NT2/D1 (cell line): Measurements from ENCODE around the gene ABCC10.

ENCODE experiments used
- YY1 ChIP-seq: IDR thresholded peaks from 2 replicates; pipeline ENCODE4 v1.6.1; 2011; ENCODE audit not compliant: insufficient read length, insufficient read depth
- ZNF274 ChIP-seq: IDR thresholded peaks from 2 replicates; pipeline ENCODE4 v1.6.1; 2011; ENCODE audit warnings: mild to moderate bottlenecking, low read depth, low read length

DNA sequence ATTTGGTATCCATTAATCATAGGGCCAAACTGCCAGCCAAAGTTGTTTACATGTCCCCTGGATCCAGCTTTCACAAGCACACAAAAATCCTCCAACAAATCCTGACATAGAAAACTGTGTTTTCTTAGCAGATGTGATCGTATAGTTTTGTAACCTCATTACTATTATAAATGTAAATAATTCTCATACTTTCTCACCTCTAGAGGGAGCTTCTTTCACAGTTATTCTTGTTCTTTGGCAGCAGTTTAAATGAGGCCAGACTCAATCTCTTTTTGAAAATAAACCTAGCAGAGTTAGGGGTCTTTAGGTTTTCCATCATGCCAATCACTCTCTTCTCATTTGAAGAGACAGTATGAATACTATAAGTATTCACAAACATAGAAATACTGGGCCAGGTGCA lies 40.8 kb upstream of the ABCC10 start:
- TF ChIP-seq ZNF274: no peak
- TF ChIP-seq YY1: no peak
